WERI-Rb-1 (cell line): ENCODE results near the gene KIF24.
"Not testable (repeated sequence)": the region's sequence is repeated elsewhere in the genome, so short reads cannot be mapped to it uniquely, and the experiment has no call there.

Experiments used
- DNase-seq: peaks from one replicate; pipeline ENCODE4 v3.0.0-alpha.2; 2020
- H3K27ac ChIP-seq: fragments of 250-450 bp; sonication (Bioruptor Pico); 2 replicates; pipeline ENCODE4 v1.5.1; 2020; ENCODE audit warnings: mild to moderate bottlenecking, moderate library complexity
- H3K27me3 ChIP-seq: fragments of 250-450 bp; sonication (Bioruptor Pico); 2 replicates; pipeline ENCODE4 v1.5.1; 2021; ENCODE audit warnings: mild to moderate bottlenecking, low read depth, moderate library complexity; ENCODE audit not compliant: insufficient read depth, severe bottlenecking
- H3K36me3 ChIP-seq: fragments of 250-450 bp; sonication (Bioruptor Pico); 2 replicates; pipeline ENCODE4 v1.5.1; 2020; ENCODE audit warnings: mild to moderate bottlenecking, moderate library complexity
- H3K4me3 ChIP-seq: 2 replicates; pipeline ENCODE4 v1.5.1; 2011; ENCODE audit warnings: low read depth, mild to moderate bottlenecking, control low read depth, low read length
- H3K9me3 ChIP-seq: fragments of 250-450 bp; sonication (Bioruptor Pico); 2 replicates; pipeline ENCODE4 v1.5.1; 2021; ENCODE audit warnings: mild to moderate bottlenecking, moderate library complexity; ENCODE audit not compliant: severe bottlenecking
- TF ChIP-seq, protein P1 (sequence below): IDR thresholded peaks from 2 replicates; pipeline ENCODE4 v1.5.1; 2011; ENCODE audit warnings: low read depth, mild to moderate bottlenecking, control low read depth, inconsistent platforms, low read length

KIF24 gene

DNA sequence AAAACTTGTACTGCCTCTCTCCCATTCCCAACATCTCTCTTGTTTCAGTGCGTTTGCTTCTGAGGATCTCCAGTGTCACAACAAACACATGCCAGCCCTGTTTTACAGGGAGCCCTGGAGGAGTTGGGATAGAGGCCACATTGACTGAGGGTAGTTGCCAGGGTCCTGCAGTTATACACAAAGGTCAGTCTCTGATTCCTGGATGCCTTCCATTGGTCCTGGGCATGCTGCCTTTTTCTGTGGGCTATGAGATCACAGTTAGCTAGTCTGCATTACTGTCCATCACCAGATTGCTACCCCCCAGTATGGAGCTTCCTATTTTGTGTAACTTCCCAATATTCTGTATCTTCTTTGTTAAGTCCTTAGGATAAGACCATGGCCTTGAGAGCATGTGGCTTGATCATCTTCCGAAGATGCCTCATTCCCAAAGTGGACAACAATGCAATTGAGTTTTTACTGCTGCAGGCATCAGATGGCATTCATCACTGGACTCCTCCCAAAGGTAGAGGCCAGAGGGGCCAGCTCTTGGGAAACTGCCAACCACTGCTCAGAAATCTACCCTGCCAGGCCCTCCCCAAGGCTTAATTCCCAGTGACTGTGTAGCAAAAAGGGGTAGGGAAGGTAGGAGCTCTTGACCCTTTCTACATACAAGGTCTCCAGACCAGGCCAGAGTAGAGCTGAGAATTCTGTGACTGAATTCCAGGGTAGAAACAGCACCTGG, 9.8 kb upstream of the KIF24 start:
- Histone ChIP-seq H3K36me3 (peaks cover 28% of the 10 kb centered on the region), H3K9me3 (no peaks in the 10 kb centered on the region), H3K4me3 (no peak overlapping the region), H3K27ac (no peak overlapping the region), H3K27me3 (no peaks in the 10 kb centered on the region)
- TF ChIP-seq, protein P1, sequence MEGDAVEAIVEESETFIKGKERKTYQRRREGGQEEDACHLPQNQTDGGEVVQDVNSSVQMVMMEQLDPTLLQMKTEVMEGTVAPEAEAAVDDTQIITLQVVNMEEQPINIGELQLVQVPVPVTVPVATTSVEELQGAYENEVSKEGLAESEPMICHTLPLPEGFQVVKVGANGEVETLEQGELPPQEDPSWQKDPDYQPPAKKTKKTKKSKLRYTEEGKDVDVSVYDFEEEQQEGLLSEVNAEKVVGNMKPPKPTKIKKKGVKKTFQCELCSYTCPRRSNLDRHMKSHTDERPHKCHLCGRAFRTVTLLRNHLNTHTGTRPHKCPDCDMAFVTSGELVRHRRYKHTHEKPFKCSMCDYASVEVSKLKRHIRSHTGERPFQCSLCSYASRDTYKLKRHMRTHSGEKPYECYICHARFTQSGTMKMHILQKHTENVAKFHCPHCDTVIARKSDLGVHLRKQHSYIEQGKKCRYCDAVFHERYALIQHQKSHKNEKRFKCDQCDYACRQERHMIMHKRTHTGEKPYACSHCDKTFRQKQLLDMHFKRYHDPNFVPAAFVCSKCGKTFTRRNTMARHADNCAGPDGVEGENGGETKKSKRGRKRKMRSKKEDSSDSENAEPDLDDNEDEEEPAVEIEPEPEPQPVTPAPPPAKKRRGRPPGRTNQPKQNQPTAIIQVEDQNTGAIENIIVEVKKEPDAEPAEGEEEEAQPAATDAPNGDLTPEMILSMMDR = no peak
- DNase-seq = no peak

DNA sequence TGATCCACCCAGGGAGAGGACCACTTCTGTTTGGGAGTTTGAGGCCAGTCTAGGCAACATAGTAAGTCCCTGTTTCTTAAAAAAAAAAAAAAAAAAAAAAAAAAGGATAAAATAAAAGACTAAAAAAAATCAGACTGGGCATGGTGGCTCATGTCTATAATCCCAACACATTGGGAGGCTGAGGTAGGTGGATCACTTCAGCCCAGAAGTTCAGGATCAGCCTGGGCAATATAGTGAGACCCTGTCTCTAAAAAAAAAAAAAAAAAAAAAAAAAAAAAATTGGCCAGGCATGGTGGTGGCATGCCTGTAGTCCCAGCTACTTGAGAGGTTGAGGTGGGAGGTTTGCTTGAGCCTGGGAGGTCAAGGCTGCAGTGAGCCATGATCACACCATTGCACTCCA, 9.0 kb upstream of the KIF24 start:
- H3K36me3 ChIP-seq = peaks cover 20% of the 10 kb centered on the region
- not testable (repeated sequence) for H3K4me3 ChIP-seq, H3K9me3 ChIP-seq, DNase-seq, H3K27me3 ChIP-seq, H3K27ac ChIP-seq

DNA sequence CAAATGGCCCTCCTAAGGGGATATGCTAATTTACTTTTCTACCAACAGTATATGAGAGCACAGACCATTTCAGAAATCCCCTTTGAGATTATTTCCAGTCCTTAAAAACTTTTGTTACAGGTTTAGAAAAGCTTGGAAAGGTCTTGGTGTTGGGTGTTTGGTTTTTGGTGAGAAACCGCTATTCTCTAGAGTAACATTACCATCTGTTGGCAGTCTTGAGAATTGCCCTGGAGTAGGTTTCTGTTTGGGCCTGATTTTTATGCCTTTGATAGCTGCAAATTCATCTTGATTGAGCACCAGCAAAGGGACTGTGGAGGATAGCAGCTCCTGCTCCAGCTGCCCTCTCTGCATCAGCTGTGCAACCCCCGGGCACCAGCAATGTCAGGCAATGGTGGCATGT, 8.3 kb upstream of the KIF24 start:
- H3K27ac ChIP-seq = no peak overlapping the region
- H3K4me3 ChIP-seq = no peak overlapping the region
- H3K36me3 ChIP-seq = peaks cover 17% of the 10 kb centered on the region
- no peaks in the 10 kb centered on the region for H3K9me3 ChIP-seq
- TF ChIP-seq, protein P1 = no peak
- H3K27me3 ChIP-seq = no peaks in the 10 kb centered on the region
- DNase-seq = no peak

DNA sequence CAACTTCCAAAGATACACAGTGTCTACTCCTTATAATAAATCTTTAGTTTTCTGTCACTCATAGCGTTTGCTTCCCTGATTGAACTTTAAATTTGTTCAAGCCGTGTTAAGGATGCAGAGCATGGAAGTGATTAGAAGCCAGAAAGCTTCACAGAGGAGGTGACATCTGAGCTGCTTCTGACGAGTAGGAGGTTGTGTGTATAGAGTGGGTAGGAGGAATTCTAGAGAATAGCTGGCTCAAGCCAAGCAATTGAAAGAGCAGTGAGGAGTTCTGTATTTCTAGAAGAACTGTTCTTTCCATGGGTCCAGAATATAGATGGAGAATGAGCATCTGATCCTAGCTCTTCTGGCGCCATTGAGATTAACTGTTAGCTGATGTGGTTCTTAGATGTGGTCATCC, 6.3 kb upstream of the KIF24 start:
- Histone ChIP-seq H3K9me3 (no peaks in the 10 kb centered on the region), H3K4me3 (no peak overlapping the region), H3K27ac (no peak overlapping the region), H3K36me3 (peaks cover 13% of the 10 kb centered on the region), H3K27me3 (no peaks in the 10 kb centered on the region)
- TF ChIP-seq, protein P1 = no peak
- DNase-seq = no peak

DNA sequence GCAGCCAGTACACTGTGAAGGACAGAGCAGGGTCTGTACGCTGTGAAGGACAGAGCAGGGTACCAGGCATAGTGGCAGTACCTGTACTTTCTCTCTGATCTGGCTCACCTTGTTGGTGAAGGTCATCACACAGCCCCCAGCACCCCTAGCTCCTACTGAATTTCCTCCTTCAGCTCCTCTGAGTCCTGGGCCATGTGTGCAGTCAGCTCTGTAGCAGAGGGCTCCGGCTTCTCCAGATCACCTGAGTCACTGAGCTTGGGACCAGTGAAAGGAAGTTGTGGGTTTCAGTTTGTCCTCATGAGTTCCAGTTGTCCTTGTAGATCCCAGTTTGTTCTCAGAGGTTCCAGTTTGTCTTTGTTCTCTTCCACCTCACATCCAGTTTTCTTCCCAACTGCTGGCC, 5.8 kb upstream of the KIF24 start:
- TF ChIP-seq, protein P1 = no peak
- no peak overlapping the region for H3K27ac ChIP-seq
- H3K36me3 ChIP-seq = peaks cover 13% of the 10 kb centered on the region
- no peaks in the 10 kb centered on the region for H3K27me3 ChIP-seq
- H3K4me3 ChIP-seq = no peak overlapping the region
- H3K9me3 ChIP-seq = no peaks in the 10 kb centered on the region
- no peak for DNase-seq

DNA sequence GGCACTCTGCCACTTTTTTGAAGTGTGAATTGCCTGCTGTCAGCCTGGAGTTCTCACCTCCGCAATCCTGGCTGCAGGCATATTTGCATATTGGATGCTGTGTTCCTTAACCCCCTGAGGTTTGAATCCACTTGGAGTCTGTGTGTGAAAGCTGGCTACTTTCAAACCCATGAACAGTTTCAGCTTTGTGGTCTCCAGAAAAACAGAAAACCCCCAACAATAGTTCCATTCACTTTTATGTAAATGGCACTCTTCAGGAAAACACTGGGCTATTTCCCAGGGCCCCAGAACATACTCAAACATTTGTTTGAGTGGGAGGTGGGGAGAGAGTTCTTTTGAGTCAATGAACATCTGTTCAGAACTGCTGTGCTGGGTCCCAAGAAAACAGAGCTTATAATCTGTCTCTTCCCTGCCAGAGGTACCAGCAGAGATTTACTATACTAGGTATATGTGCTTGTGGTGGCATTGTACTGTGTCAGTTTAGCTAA, 5.3 kb upstream of the KIF24 start:
- no peak overlapping the region for H3K27ac ChIP-seq
- H3K4me3 ChIP-seq = no peak overlapping the region
- H3K36me3 ChIP-seq = peaks cover 11% of the 10 kb centered on the region
- no peaks in the 10 kb centered on the region for H3K27me3 ChIP-seq
- TF ChIP-seq, protein P1 = no peak
- DNase-seq = no peak
- no peaks in the 10 kb centered on the region for H3K9me3 ChIP-seq
